K562 (cell line): ENCODE results near the gene UNC5C. TPM values are rescaled to one million over a fixed set of nuclear protein-coding genes. Genes with fewer than 3 reads are reported as not detected.

Experiments used
- ATAC-seq: fragments of 200-7000 bp; cut with Tn5 transposase; 3 replicates; pipeline ENCODE4 v1.9.1; 2020; ENCODE audit warnings: moderate library complexity
- BruUV-seq: library from RNA; stranded (reverse); fragments of 400-500 nt; replicated peaks from 2 replicates; lab custom pipeline; 2021; lab: Mats Ljungman, UMichigan
- CTCF ChIA-PET: fragments of 300-600 bp; formaldehyde crosslinking; extraction: SDS; loops from one replicate; lab custom pipeline; 2021; ENCODE audit warnings: low intra/inter-chr PET ratio; lab: Yijun Ruan, JAX
- POLR2A ChIA-PET: fragments of 300-600, 350-650 bp; sonication (Branson Sonifier 250); formaldehyde crosslinking; extraction: SDS; loops from one replicate; lab custom pipeline; 2021; ENCODE audit warnings: antibody characterized with exemption, inconsistent platforms; lab: Yijun Ruan, JAX
- DNase-seq, 4 experiments: peaks; one replicate each; pipeline versions ENCODE4 v3.0.0 to v3.0.0-alpha.2; 2011 to 2018; ENCODE audit warnings: low spot score in 3 of 4, mixed read lengths in 3 of 4; ENCODE audit errors: extremely low read depth in 1 of 4
- FAIRE-seq: peaks from 2 replicates; lab custom pipeline; 2011; peaks lifted over from hg19 to GRCh38; lab: Jason Lieb, UNC
- H2AFZ ChIP-seq: 2 replicates; pipeline ENCODE4 v1.6.0; 2011; ENCODE audit warnings: low read depth, low read length, control low read depth, inconsistent platforms
- H3K27ac ChIP-seq: fragments of 200-600 bp; 3 replicates; pipeline ENCODE4 v1.8.0; 2011; ENCODE audit warnings: low read depth, mild to moderate bottlenecking, control low read depth, inconsistent platforms, low read length, moderate library complexity, mixed read lengths; ENCODE audit errors: extremely low read depth
- H3K27me3 ChIP-seq, 2 experiments: fragments of 300-600 bp in 1 of 2; 2 replicates in 1 of 2; 3 replicates in 1 of 2; pipeline versions ENCODE4 v1.6.0 to v1.8.0; 2011; ENCODE audit warnings: inconsistent platforms in 2 of 2, low read length in 2 of 2, mild to moderate bottlenecking in 1 of 2, mixed read lengths in 1 of 2, moderate library complexity in 1 of 2; ENCODE audit not compliant: control insufficient read depth in 2 of 2, insufficient read depth in 2 of 2
- H3K36me3 ChIP-seq: fragments of 300-600 bp; 3 replicates; pipeline ENCODE4 v1.8.0; 2011; ENCODE audit warnings: mild to moderate bottlenecking, low read length, inconsistent platforms; ENCODE audit not compliant: control insufficient read depth, insufficient read depth
- H3K4me1 ChIP-seq, 2 experiments: fragments of 200-600 bp in 1 of 2; replicated peaks in 1 of 2; 2 replicates in 1 of 2; 3 replicates in 1 of 2; pipeline versions ENCODE4 v1.5.1 to v1.8.0; 2011; ENCODE audit warnings: inconsistent platforms in 2 of 2, low read length in 2 of 2, mild to moderate bottlenecking in 1 of 2, mixed read lengths in 1 of 2, moderate library complexity in 1 of 2; ENCODE audit not compliant: control insufficient read depth in 2 of 2, insufficient read depth in 2 of 2
- H3K4me2 ChIP-seq: 2 replicates; pipeline ENCODE4 v1.6.1; 2011; ENCODE audit warnings: low read length, control low read depth, inconsistent platforms, mixed read lengths; ENCODE audit not compliant: insufficient read depth
- H3K4me3 ChIP-seq: fragments of 200-600 bp; sonication (generic), shearing (Covaris generic); 2 replicates; pipeline ENCODE4 v1.5.1; 2016; ENCODE audit warnings: control low read depth, inconsistent platforms
- H3K79me2 ChIP-seq: fragments of 200-600 bp; 3 replicates; pipeline ENCODE4 v1.8.0; 2011; ENCODE audit warnings: low read length, inconsistent platforms; ENCODE audit not compliant: control insufficient read depth, insufficient read depth
- H3K9ac ChIP-seq, 2 experiments: 2 replicates each; pipeline versions ENCODE4 v1.6.0 to v1.6.1; 2011; ENCODE audit warnings: low read depth in 2 of 2, low read length in 2 of 2, control low read depth in 1 of 2, inconsistent platforms in 1 of 2, mild to moderate bottlenecking in 1 of 2, mixed read lengths in 1 of 2; ENCODE audit not compliant: insufficient read depth in 1 of 2
- H3K9me1 ChIP-seq: one replicate; pipeline ENCODE4 v1.6.0; 2011; ENCODE audit warnings: inconsistent platforms, mild to moderate bottlenecking, low read length, moderate library complexity; ENCODE audit not compliant: control insufficient read depth, insufficient read depth
- H3K9me3 ChIP-seq: replicated peaks from 2 replicates; pipeline ENCODE4 v1.5.1; 2011; ENCODE audit warnings: low read depth, low read length, inconsistent platforms; ENCODE audit not compliant: control insufficient read depth, insufficient read depth
- H4K20me1 ChIP-seq: replicated peaks from 2 replicates; pipeline ENCODE4 v1.6.1; 2011; ENCODE audit warnings: low read length, inconsistent platforms, mixed read lengths; ENCODE audit not compliant: control insufficient read depth, insufficient read depth
- BMI1 ChIP-seq: fragments of 150-350 bp; IDR thresholded peaks from 2 replicates; pipeline ENCODE4 v1.6.1; 2014; ENCODE audit warnings: low read length
- DMBX1 ChIP-seq: fragments of 250-450 bp; sonication (Bioruptor Pico); IDR thresholded peaks from 2 replicates; pipeline ENCODE4 v1.8.0; 2022; ENCODE audit warnings: inconsistent platforms, mild to moderate bottlenecking, moderate library complexity, borderline replicate concordance
- VEZF1 ChIP-seq: fragments of 200-800 bp; sonication (Bioruptor generic); IDR thresholded peaks from 2 replicates; pipeline ENCODE4 v1.6.1; 2017; ENCODE audit warnings: missing genetic modification characterization, missing compliant biosample characterization
- ZNF23 ChIP-seq: fragments of 250-450 bp; sonication (Bioruptor Pico); IDR thresholded peaks from 2 replicates; pipeline ENCODE4 v1.4.0; 2020; ENCODE audit warnings: mild to moderate bottlenecking
- WGBS: fragments of 100-300 bp; shearing (Covaris generic); methylation state at CpG from one replicate; pipeline ENCODE4 v1.1.6; 2016; ENCODE audit warnings: low coverage, mixed read lengths; ENCODE audit not compliant: insufficient coverage; ENCODE audit errors: missing lambda C conversion rate; 5-methylcytosine and 5-hydroxymethylcytosine counted together
- in situ Hi-C: fragments of 300-500 bp; cut with MboI; formaldehyde crosslinking; loops from 4 replicates; pipeline ENCODE4 v1.15.0; 2018; ENCODE audit warnings: inconsistent platforms, mixed read lengths
- intact Hi-C: fragments of 100-400 bp; cut with micrococcal nuclease; formaldehyde crosslinking; loops from 2 replicates; pipeline ENCODE4 v1.14.2; 2022
- polyA plus RNA-seq, 8 experiments: library from polyadenylated mRNA; depleted of rRNA in 4 of 8; stranded (reverse) in 5 of 8; unstranded in 3 of 8; fragments of >200 nt; fragmentation: Nextera tagmentation in 2 of 8; fragmentation: Illumina TruSeq in 1 of 8; extraction: Ambion mirVana in 2 of 8; extraction: Trizol in 1 of 8; gene quantifications; 2 replicates each; pipeline versions ENCODE4 v1.2.1 to v1.2.3, GENCODE V29; 2011 to 2014; ENCODE audit warnings: inconsistent platforms in 1 of 8, missing spikeins in 1 of 8
- total RNA-seq, 7 experiments: library from RNA; depleted of rRNA in 6 of 7; stranded (reverse); fragments of >200 nt in 6 of 7; fragmentation: Illumina TruSeq in 2 of 7; extraction: Trizol in 2 of 7; gene quantifications; 2 replicates each; pipeline versions ENCODE4 v1.2.1 to v1.2.3, GENCODE V29; 2011 to 2021; ENCODE audit warnings: low replicate concordance in 1 of 7

The UNC5C gene
- total and polyA plus RNA-seq, 9 of the 15 experiments (the other 6 are each of a cell fraction or from before 2014, with no cell fraction given): under 0.01 to 0.10 (median 0.03) TPM; not detected in 1

GRCh38 chr4:95220205-95221175 is 328.3 kb downstream of the UNC5C start:
- FAIRE-seq (no peak), DNase-seq (no peak), ATAC-seq (no peak)
- Histone ChIP-seq H3K4me2 (no peak overlapping the region), H4K20me1 (no peaks in the 10 kb centered on the region), H2AFZ (no peak overlapping the region), H3K9me1 (no peaks in the 10 kb centered on the region), H3K79me2 (no peaks in the 10 kb centered on the region), H3K36me3 (no peaks in the 10 kb centered on the region), H3K9me3 (no peaks in the 10 kb centered on the region), H3K9ac (no peak overlapping the region)
- CTCF ChIA-PET: no interaction called here
- BruUV-seq: no TSS peak
- in situ Hi-C loops: no loop called here
- POLR2A ChIA-PET: interaction anchor here (0.9 kb wide), 1 partner anchor 29 kb away, joined by 3 read pairs; no protein-coding TSS in a partner anchor
- intact Hi-C loops: no loop called here
- whole genome bisulfite sequencing: 0% methylated on average over 1 of the region's 1 CpG
- TF ChIP-seq DMBX1 (CRISPR knock-in tag) (no peak), BMI1 (no peak), ZNF23 (CRISPR knock-in tag) (no peak), VEZF1 (CRISPR knock-in tag) (no peak)
- TF ChIP-seq, all 486 proteins: peak for 0
- no peak overlapping the region for H3K27ac ChIP-seq
- H3K4me3 ChIP-seq: no peak overlapping the region
- peaks cover 3 to 9% of the 10 kb centered on the region in 2 experiments; a peak in 1 of 5 replicates for H3K4me1 ChIP-seq
- no peaks in the 10 kb centered on the region for H3K27me3 ChIP-seq
